GM21825 (cell line): ENCODE data around the gene FANCI.

Experiments used
- ATAC-seq: cut with Tn5 transposase; IDR thresholded peaks from one replicate; pipeline ENCODE4 v1.9.1; 2021; ENCODE audit warnings: mild to moderate bottlenecking, moderate library complexity; ENCODE audit not compliant: unreplicated experiment

FANCI gene

DNA sequence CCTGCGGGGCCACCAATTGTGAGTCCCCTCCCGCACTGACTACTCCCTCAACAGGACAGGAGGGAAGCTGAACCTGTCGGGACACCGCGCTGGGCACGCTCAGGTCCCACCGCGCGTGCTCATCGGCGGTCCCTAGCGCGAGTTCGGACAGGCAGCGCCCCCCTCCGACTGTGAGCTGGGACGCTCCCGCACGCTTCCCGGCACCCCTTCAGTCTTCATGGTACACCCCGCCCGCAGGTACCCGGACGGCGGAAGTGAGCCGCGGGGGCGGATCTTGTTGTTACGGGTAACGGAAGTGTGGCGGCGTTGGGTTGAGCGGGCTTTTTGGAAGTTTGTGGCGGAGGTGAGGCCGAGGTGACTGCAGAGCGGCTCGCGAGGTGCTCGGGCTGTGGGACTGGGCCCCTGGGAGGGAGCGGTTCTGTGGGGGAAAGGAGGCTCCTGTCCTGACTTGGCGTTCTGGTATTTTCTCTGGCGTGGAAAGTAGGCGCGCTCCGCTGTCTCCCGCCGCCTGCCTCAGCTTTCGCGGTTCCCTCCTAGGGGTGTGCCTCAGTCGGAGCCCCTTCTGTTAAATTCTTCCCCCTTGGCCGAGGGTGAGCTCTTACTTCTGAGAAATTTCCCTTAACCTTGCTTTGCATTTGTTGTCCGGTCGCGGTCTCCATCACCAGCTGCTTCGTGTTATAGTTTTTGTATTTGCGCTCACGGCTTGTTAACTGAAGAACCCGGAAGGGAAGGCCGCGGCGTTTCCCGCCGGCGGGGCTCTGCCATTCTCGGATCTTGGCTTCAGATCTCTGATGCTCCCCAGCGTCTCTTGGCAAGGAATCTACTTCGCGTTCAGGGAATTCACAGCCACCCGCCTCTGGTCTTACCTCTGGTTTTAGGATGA lies at the start of gene FANCI:
Gene FANCI (plus strand): TSS at position 289 of the 883 bp plus-strand sequence. CDS start 3,669 bp downstream, outside the sequence.
- ATAC-seq, result peak; percentile 96

DNA sequence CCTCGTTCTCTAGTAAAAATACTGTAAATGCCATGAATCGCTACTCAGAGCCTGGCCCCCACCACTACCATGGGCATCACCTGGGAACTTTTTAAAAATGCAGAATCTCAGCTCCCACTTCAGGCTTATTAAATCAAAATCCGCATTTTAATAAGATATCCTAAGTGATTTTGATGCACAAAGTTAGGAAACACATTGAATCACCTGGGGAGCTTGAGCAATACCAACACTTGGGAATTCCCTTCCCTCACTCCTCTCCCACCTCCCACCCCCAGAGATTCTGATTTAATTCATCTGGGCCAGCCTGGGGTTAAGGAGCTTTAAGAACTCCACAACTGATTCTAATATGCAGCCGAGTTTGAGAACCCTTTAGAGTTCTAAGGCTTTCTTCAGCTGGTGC lies 49.2 kb upstream of the FANCI start:
- no peak for ATAC-seq

DNA sequence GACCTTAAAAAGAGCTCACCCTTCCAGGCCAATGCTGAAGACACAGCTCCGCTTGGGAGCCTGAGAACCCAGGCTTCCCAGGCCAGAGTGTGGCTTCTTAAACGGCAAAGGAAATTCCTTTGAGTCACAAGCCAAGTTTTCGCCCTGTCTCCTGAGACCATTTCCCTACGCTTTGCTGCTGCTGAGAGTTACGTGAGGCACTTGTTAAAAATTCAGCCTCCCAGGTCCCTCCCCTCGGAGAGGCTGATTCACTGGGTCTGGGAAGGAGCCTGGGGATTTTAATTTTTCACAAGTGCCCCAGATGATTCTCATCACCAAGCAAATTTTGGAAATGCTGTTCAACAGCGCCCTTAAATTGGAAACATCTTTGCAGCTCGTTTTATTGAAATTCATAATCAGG lies 47.9 kb upstream of the FANCI start:
- ATAC-seq, result no peak

DNA sequence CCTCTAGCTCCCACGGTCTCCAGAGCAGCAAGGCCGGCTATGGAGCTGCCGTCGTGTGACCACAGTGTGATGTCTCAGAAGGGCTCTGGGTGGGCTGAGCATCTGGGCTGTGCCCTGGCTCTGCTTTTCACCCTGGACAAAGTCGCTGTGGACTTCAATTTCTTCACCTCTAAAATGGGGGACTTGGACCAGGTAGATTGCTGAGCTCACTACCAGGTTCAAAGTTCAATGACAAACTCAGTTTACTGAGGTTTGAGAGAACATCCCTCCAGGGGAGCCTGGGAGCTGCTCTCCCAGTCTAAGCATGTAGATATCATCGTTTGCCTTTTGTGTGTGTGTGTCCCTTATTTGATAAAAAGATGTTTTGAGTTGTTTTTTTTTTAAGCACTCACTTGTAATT lies 47.5 kb upstream of the FANCI start:
- ATAC-seq, result no peak

DNA sequence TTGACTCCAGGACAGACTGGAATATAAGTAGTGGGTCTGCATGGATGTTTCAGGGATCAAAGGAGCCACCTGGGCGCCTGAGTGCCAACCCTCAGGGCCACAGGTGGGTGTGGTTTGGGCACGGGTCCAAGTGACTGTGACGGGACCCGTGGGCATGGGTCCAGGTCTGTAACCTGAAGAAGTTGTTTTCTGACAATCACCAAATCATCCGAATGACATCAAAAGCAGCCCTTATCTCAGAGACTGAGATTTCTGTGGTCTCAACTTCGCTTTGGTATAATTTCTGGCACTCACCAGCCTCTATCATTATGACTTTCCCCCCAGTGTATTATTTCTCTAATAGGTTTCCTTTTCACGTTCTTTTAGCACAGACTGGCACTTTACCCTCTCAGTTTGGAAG lies 46.8 kb upstream of the FANCI start:
- no peak for ATAC-seq

DNA sequence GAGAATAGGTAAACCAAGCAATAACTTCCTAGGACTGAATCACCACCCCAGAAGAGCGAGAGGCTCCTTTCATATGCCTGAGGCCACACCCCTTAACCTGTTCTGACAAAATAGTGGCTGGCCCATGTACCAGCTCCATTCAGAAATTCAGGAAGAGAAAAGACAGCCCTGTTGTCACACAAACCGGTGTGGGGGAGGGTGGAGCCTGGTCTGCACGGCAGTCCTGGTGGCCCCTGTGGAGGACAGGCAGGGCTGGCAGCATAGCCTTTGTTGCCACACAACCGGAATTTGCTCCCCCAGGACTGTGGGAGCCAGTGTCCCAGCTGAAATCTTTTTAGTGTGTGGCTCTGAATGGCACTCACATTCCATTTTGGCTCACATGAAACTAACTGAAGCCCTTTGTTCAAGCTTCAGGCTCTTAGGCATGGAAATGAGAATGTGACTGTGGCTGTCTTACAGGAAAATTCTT lies 46.2 kb upstream of the FANCI start:
- no peak for ATAC-seq

DNA sequence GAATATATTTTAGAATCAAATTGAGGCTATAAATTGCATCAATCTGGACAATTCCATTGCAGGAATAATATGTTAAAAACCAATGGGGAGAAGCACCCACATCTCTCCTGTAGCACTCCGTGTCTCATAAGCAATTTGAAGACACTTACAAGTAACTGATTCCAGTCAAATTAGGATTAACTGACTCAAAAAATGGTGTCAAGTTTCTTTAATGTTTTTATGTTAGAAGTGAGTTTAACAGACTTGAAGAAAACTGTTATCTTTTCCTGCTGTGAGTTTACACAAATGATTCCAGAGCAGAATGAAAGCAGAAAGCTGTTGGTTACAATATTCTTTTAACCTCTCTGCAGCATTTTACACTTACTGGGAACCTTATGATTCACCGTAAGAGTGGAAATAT lies 45.6 kb upstream of the FANCI start:
- ATAC-seq, result no peak

DNA sequence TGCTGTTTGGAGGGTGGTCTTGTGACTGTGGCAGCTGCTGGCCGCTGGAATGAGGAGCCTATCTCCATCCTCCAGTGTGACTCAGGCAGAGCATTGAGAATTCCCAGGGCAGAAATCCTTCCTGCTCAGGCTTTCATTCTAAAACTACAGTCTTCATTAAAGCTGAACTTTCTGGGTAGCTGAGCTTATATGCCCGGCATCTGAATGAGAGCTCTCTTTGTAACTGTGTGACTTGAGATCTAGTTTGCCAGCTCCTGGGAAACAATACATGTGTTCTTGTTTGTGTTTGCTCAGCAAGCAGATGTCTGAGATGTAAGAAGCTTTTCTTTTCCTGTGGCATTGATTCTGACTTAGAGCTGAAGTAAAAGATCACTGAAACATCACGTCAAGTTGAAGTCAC lies 44.8 kb upstream of the FANCI start:
- ATAC-seq, result no peak

DNA sequence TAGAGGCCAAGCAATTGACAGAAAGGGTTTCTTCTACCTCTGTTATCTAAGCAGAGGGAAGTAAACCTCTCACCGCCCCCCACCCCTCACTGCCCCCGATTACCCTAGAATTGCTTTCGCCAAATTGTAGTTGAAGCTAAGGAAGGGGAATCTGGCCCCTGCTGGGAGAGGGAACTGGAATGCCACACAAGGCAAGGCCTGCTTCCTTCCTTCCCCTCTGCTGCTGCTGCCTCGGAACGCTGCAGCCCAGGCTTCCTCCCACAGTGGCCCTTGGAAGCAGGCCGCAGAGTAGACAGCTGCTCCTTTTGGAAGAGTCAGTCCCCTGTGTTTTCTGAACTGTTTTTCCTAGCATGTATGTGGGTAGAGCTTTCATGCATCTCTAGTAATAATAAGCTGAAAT lies 44.0 kb upstream of the FANCI start:
- ATAC-seq, result no peak

DNA sequence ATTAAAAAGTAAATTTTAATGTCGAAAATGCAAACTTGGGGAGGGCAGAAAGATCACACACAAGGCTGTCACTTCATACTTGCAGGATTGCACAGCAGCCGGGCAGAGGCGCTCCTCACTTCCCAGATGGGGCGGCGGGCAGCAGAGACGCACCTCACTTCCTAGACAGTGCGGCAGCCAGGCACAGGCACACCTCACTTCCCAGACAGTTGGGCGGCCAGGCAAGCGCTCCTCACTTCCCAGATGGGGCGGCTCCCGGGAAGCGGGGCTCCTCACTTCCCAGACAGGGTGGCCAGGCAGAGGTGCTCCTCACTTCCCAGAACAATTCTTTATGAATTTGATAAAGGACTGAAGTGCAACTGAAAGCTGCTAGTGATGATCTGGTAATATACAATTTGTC lies 43.6 kb upstream of the FANCI start:
- no peak for ATAC-seq

DNA sequence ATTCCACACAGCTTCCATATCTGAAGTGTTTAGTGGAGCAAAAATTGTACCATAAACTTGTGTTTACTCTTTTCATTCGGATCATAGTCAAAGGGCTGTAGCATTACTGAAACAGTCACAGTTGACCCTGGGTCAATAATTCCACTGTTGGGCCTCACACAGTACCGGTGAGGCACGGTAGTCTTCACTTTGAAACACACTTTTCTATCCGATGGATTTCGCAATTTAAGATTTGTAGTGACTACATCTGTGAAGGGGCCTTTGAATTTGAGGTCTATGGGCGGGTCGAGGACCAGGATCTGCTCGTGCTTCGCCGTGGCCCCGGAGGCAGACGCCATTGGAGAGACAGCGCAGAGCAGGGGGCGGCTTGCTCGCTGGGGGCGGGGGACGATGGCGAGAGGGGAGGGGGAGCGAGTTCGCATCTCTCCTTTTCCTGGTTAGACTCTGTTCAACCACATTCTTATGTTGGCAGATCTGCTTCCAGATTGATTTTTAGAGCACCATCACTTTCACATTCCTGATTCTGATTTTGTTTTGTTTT lies 42.2 kb upstream of the FANCI start:
- no peak for ATAC-seq

DNA sequence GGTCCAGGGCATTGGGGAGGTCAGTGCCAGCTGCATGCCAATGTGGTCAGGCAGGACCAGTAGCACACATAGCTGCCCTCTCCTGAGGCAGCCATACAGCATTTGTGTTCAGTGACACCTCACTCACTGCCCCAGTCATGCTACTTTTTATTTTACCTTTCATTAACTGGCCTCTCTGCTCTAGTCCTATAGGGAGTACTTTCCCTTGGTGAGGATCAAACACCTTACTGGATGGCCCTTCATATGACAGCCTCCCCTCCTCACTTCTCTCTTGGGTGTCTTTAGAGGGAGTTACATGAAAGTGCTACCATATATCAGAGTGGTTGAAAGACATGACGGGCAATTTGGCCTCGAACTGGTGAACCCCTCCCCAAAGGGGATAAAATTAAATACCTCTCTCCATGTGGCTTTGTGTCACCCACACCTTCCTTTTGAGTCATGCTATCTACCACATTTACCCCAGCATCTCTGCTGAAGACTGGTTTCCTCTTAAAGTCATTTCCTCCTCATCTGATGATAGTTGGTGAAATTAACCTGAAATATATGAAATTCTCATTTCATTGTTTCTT lies 40.0 kb upstream of the FANCI start:
- ATAC-seq, result no peak

DNA sequence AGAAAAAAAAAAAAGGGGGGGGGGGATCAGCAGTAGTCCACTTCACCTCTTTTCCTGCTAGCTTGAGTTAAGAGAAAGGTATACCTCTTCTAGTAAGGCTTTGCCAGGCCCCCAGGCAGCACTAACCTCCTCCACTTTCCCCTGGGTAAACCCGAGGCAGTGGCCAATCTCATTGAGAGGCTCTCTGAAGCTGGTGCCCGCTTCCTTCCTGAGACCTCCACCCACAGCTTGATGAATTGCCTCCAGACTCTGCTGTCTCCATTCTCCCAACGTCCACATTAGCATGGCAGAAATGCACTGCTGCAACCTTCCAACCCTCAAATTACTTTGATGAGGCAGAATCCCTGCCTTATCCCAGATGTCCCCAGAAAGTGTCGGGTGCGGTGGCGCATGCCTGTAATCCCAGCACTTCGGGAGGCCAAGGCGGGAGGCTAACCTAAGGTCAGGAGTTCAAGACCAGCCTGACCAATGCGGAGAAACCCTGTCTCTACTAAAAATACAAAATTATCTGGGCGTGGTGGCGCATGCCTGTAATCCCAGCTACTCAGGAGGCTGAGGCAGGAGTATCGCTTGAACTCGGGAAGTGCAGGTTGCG lies 37.7 kb upstream of the FANCI start:
- ATAC-seq, result no peak

DNA sequence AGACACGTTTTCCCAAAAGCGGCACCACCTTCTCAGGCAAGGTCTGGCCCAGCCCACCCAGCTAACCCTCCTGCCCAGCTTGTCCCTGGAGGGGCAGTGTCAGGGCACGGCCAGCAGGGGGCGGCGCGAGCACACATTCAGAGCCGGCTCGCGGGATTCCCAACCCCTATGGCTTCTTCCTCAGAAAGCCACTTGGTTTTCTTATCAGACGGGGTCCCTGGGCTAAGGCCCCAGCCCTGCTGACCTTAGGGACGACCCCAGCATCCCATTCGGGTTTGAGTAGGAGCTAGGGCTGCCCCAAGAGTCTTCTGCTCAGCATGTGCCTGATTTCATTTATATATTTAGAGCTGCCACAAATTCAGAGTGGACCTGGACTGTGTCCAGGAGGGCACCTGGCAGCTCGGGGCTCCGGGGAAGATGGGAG lies 36.9 kb upstream of the FANCI start:
- peak; percentile 78 for ATAC-seq

DNA sequence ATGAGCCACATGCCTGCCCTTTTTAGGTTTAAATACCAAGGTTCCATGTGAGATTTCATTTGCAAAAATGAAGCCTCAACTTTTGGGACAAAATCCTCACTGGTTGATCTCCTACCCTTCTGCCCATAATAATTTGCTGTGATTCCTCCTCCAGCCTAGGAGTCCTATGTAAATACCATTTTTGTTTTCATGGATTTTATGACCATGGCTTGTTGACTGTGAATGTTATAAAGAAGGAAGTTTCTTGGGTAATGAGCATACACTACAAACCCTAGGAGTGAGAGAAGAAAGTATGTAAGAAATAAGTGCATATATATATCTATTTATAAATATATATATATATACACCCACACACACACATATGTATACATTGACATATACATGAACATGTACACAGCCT lies 35.5 kb upstream of the FANCI start:
- no peak for ATAC-seq

DNA sequence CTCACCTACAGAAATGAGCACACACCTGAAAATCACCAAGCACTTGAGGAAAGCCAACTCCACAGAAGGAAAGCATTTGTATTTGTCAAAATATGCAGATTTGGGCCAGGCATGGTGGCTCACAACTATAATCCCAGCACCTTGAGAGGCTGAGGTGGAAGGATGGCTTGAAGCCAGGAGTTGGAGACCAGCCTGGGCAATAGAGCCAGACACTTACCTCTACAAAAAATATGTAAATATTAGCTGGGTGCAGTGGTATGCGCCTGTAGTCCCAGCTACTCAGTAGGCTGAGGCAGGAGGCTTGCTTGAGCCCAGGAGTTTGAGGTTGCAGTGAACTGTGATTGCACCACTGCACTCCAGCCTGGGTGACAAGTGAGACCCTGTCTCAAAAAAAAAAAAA lies 34.7 kb upstream of the FANCI start:
- no peak for ATAC-seq

DNA sequence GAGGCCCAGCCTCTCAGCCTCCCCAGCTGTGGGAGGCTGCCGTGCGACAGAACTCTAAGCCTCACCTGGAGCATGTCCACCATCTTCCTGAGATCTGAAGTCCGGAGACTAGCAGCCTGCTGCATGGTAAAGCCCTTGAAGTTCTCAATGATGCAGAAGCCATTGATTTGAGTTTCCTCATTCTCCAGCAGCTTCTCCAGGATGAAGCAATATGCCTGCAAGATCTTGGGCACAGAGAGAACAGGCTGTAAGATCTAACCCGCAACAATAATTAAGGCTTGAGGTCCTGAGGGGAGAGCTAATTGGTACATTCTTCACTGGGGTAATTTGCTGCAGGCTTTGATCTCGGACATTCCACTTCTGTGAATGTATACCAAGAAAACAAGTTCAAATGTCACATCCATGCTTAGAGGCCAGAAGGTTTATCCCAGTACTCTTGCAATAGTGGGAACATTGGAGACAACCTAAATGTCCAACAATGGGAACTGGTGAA lies 32.1 kb upstream of the FANCI start:
- ATAC-seq, result no peak

DNA sequence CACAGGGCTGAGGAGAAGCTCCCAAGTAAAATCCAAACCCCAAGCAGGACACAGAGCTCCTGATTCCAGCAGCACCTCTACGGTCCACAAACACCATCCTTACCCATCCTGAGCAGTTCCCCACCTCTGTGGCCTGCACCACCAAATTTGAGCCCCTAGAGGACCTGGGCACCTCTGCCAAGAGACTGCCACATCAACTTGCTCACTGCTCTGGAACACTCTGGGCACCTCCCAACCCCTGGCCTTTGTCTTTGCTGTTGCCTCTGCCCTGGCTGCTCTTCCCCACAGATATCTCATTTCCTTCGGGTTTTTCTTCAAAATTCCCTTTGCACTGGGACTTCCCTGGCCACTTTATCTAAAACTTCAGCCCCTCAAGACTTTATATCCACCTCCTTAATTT lies 28.2 kb upstream of the FANCI start:
- ATAC-seq, result no peak

DNA sequence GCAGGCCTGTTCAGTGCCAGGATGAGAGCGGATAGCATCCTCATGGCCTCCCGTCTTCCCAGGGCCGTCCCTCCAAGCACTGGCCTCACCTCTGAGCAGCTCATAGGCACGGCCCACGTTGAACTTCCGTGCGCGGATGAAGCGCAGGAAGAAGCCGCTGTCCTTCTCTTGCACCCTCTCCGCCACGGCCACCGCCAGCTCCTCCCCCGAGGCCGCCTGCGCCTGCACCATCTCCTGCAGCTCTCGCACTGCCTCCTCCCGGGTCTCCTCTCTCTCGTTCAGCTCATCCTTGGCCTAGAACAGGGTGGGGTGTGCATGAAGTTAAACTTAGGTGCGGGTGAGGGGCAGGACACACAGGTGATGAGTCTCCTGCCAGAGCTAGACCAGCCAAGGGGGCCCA lies 26.7 kb upstream of the FANCI start:
- no peak for ATAC-seq

DNA sequence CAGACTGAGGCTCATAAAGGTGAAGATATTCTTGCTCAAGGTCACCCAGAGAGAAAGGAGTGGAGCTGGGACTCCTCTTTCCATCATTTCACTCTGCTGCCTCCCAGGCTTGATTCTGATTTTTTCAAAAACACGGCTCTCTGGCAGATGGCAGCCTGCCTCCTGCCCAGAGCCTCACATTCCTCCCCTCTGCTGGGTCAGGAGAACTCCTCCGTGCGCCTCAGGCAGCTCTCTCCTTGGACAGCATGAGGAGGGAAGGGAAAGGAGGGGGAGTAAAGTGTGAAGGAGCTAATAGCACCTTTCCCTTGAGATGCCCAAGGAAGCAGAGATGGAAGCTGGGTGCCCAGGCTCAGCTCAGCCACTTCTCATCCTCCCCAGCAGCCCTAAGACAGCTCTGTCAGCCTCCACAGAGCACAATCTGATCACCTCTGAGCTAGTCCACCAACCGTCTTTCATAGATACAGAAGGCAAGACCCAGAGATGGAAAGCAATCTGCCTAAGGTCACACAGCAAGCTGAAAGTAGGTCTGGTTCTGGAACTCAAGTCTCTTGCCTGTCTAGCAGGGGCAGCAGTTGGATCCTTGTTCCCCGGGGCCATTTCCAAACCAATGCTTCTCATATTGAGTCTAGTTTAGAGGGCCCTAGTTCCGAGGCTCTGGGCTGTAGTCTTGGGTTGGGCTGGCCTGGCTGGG lies 25.9 kb upstream of the FANCI start:
- ATAC-seq, result no peak

DNA sequence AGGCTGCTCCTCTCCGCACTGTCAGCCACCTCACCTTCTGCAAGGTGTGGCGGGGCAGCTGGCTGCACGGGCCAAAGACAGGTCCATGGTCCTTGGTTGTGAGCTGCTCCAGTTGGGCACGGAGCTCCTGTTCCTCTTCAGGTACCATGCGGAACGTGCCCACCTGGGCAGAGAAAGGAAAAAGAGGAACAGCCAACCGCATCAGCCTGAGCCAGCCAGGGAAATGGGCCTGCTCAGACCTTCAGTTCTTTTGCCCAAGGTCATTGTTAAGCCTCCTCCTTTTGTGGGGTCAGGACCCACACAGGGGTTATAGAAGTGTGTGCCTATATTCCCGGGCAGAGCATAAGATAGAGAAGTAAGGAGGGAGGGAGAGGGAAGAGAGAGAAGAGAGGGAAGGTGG lies 25.2 kb upstream of the FANCI start:
- ATAC-seq, result no peak
